NOMO-1 (cell line): ENCODE results near the gene TMEM266.

ENCODE experiments used
- DNase-seq, 2 experiments: peaks; one replicate each; lab custom pipeline; 2025; ENCODE audit not compliant: unreplicated experiment in 2 of 2; lab: John Stamatoyannopoulos, UW

Gene TMEM266

GRCh38 chr15:76199106-76200082 is 139.6 kb downstream of the TMEM266 start:
- no peak for DNase-seq

GRCh38 chr15:76200083-76200465 is 140.3 kb downstream of the TMEM266 start:
- no peak for DNase-seq

- DNase-seq: no peak
These were observed 140.9 kb downstream of the TMEM266 start for GRCh38 chr15:76200641-76201105.

- DNase-seq: no peak
These were observed 141.9 kb downstream of the TMEM266 start for GRCh38 chr15:76201536-76202255.

GRCh38 chr15:76203346-76204108 is 143.7 kb downstream of the TMEM266 start:
- no peak for DNase-seq

GRCh38 chr15:76204109-76204845 is 144.5 kb downstream of the TMEM266 start:
- no peak for DNase-seq

GRCh38 chr15:76204916-76205460 is 145.2 kb downstream of the TMEM266 start:
- DNase-seq: no peak

- no peak for DNase-seq
These were observed 146.7 kb downstream of the TMEM266 start for GRCh38 chr15:76206325-76206976.

- no peak for DNase-seq
These were observed 148.4 kb downstream of the TMEM266 start for GRCh38 chr15:76208084-76208785.

- no peak for DNase-seq
These were observed 149.1 kb downstream of the TMEM266 start for GRCh38 chr15:76208786-76209424.

GRCh38 chr15:76209523-76209922 is 149.7 kb downstream of the TMEM266 start:
- DNase-seq: no peak

- no peak for DNase-seq
These were observed 150.2 kb downstream of the TMEM266 start for GRCh38 chr15:76209942-76210341.

- no peak for DNase-seq
These were observed 155.8 kb downstream of the TMEM266 start for GRCh38 chr15:76215634-76216033.

GRCh38 chr15:76217029-76217881 is 157.5 kb downstream of the TMEM266 start:
- DNase-seq: no peak

- DNase-seq: no peak
These were observed 158.1 kb downstream of the TMEM266 start for GRCh38 chr15:76217882-76218217.

GRCh38 chr15:76221085-76221767 is 161.4 kb downstream of the TMEM266 start:
- no peak for DNase-seq

GRCh38 chr15:76222159-76222558 is 162.4 kb downstream of the TMEM266 start:
- no peak for DNase-seq
